PC-3 (cell line): ENCODE data around the gene FGGY. TPM values are rescaled to one million over a fixed set of nuclear protein-coding genes. Genes with fewer than 3 reads are reported as not detected.

Source experiments
- ATAC-seq: fragments of 200-7000 bp; cut with Tn5 transposase; 2 replicates; pipeline ENCODE4 v1.9.1; 2020; ENCODE audit warnings: mild to moderate bottlenecking, moderate library complexity
- BruUV-seq: library from RNA; stranded (reverse); fragments of 400-500 nt; replicated peaks from 2 replicates; lab custom pipeline; 2021; lab: Mats Ljungman, UMichigan
- CTCF ChIA-PET: fragments of 300-600 bp; sonication (Branson Sonifier 250); formaldehyde crosslinking; loops from one replicate; lab custom pipeline; 2022; ENCODE audit warnings: antibody characterized with exemption; lab: Charles Lee
- POLR2A ChIA-PET: fragments of 300-600 bp; sonication (Branson Sonifier 250); formaldehyde crosslinking; loops from one replicate; lab custom pipeline; 2022; ENCODE audit warnings: antibody characterized with exemption; ENCODE audit not compliant: unreplicated experiment; lab: Charles Lee
- DNase-seq: peaks from one replicate; pipeline ENCODE4 v3.0.0-alpha.2; 2015
- H2AFZ ChIP-seq: fragments of 300-600 bp; sonication (generic); 2 replicates; pipeline ENCODE4 v1.6.0; 2016; ENCODE audit warnings: antibody characterized with exemption, low read length
- H3F3A ChIP-seq: fragments of 300-600 bp; sonication (generic); one replicate; pipeline ENCODE4 v1.6.0; 2017; ENCODE audit warnings: antibody characterized with exemption, low read length, control low read depth, mild to moderate bottlenecking; ENCODE audit not compliant: unreplicated experiment
- H3K27ac ChIP-seq: fragments of 300-600 bp; sonication (generic); 2 replicates; pipeline ENCODE4 v1.5.1; 2016; ENCODE audit warnings: mild to moderate bottlenecking, low read length
- H3K27me3 ChIP-seq: fragments of 300-600 bp; sonication (generic); 2 replicates; pipeline ENCODE4 v1.6.1; 2016; ENCODE audit warnings: low read length, mixed read lengths
- H3K36me3 ChIP-seq: fragments of 300-600 bp; sonication (generic); 2 replicates; pipeline ENCODE4 v1.6.1; 2016; ENCODE audit warnings: low read depth, mixed run types, low read length, mixed read lengths
- H3K4me1 ChIP-seq: fragments of 300-600 bp; sonication (generic); 2 replicates; pipeline ENCODE4 v1.5.1; 2016; ENCODE audit warnings: low read length; ENCODE audit not compliant: insufficient read depth
- H3K4me2 ChIP-seq: fragments of 300-600 bp; sonication (generic); 2 replicates; pipeline ENCODE4 v1.6.0; 2016; ENCODE audit warnings: low read length
- H3K4me3 ChIP-seq: fragments of 300-600 bp; sonication (generic); 2 replicates; pipeline ENCODE4 v1.5.1; 2016; ENCODE audit warnings: mild to moderate bottlenecking, low read length, mixed read lengths
- H3K79me2 ChIP-seq: fragments of 300-600 bp; sonication (generic); 2 replicates; pipeline ENCODE4 v1.6.1; 2017; ENCODE audit warnings: low read length, mixed read lengths
- H3K9ac ChIP-seq: fragments of 300-600 bp; sonication (generic); 2 replicates; pipeline ENCODE4 v1.6.0; 2016; ENCODE audit warnings: mild to moderate bottlenecking, low read length
- H3K9me2 ChIP-seq: fragments of 300-600 bp; sonication (generic); replicated peaks from 2 replicates; pipeline ENCODE4 v1.6.1; 2016; ENCODE audit warnings: mixed run types, low read length, mixed read lengths
- H3K9me3 ChIP-seq: fragments of 300-600 bp; sonication (generic); 2 replicates; pipeline ENCODE4 v1.6.1; 2016; ENCODE audit warnings: low read length, mixed read lengths
- H4K20me1 ChIP-seq: fragments of 300-600 bp; sonication (generic); 2 replicates; pipeline ENCODE4 v1.6.1; 2016; ENCODE audit warnings: low read length, mixed read lengths
- CTCF ChIP-seq: fragments of 300-600 bp; sonication (generic); conservative IDR thresholded peaks from 2 replicates; pipeline ENCODE4 v1.5.1; 2017; ENCODE audit warnings: antibody characterized with exemption, low read depth, mild to moderate bottlenecking, low read length
- EZH2 ChIP-seq: fragments of 300-600 bp; sonication (generic); IDR thresholded peaks from one replicate; pipeline ENCODE4 v1.6.1; 2017; ENCODE audit warnings: antibody characterized with exemption, mild to moderate bottlenecking, low read length; ENCODE audit not compliant: unreplicated experiment
- EZH2phosphoT487 ChIP-seq: fragments of 300-600 bp; sonication (generic); IDR thresholded peaks from 2 replicates; pipeline ENCODE4 v1.6.1; 2018; ENCODE audit warnings: mild to moderate bottlenecking, antibody characterized with exemption, low read length, borderline replicate concordance
- intact Hi-C: fragments of 100-400 bp; cut with micrococcal nuclease; formaldehyde crosslinking; loops from 2 replicates; pipeline ENCODE4 v1.9.0; 2023
- total RNA-seq: library from RNA; depleted of rRNA; stranded (reverse); fragments of >200 nt; gene quantifications from 2 replicates; pipeline ENCODE4 v1.2.3, GENCODE V29; 2014

Gene FGGY
- total RNA-seq, 1 experiment from 2014 or later, result 7.4 TPM

GRCh38 chr1:59307591-59307990 lies 10.7 kb downstream of the FGGY start:
- no peak overlapping the region for H3K4me3 ChIP-seq
- no peaks in the 10 kb centered on the region for H3F3A ChIP-seq
- ChIA-PET CTCF (no interaction called here), POLR2A (no interaction called here)
- BruUV-seq, result no TSS peak
- H3K9me2 ChIP-seq, result no peaks in the 10 kb centered on the region
- no peaks in the 10 kb centered on the region for H3K27me3 ChIP-seq
- H3K9me3 ChIP-seq, result no peaks in the 10 kb centered on the region
- H3K9ac ChIP-seq, result no peak overlapping the region
- no peak for TF ChIP-seq CTCF
- TF ChIP-seq EZH2, result no peak
- TF ChIP-seq EZH2phosphoT487, result no peak
- DNase-seq (no peak), ATAC-seq (no peak)
- no peaks in the 10 kb centered on the region for H4K20me1 ChIP-seq
- intact Hi-C loops, result no loop called here
- H3K4me2 ChIP-seq, result no peak overlapping the region
- 0 out of 2 replicates have a peak, but pooled peaks cover 3% of the 10 kb centered on the region for H3K36me3 ChIP-seq
- no peak overlapping the region for H2AFZ ChIP-seq
- H3K4me1 ChIP-seq, result no peaks in the 10 kb centered on the region
- no peaks in the 10 kb centered on the region for H3K79me2 ChIP-seq
- H3K27ac ChIP-seq, result no peak overlapping the region

- no peak overlapping the region for H3K4me3 ChIP-seq
- BruUV-seq, result no TSS peak
- no peaks in the 10 kb centered on the region for H3K9me3 ChIP-seq
- H2AFZ ChIP-seq, result no peak overlapping the region
- no peaks in the 10 kb centered on the region for H4K20me1 ChIP-seq
- no peaks in the 10 kb centered on the region for H3F3A ChIP-seq
- ATAC-seq (no peak), DNase-seq (no peak)
- H3K36me3 ChIP-seq, result 0 out of 2 replicates have a peak, but pooled peaks cover 3% of the 10 kb centered on the region
- H3K4me2 ChIP-seq, result no peak overlapping the region
- TF ChIP-seq EZH2 (no peak), EZH2phosphoT487 (no peak), CTCF (no peak)
- intact Hi-C loops, result no loop called here
- H3K4me1 ChIP-seq, result no peaks in the 10 kb centered on the region
- no peak overlapping the region for H3K9ac ChIP-seq
- ChIA-PET POLR2A (no interaction called here), CTCF (no interaction called here)
- H3K79me2 ChIP-seq, result no peaks in the 10 kb centered on the region
- no peaks in the 10 kb centered on the region for H3K9me2 ChIP-seq
- H3K27ac ChIP-seq, result no peak overlapping the region
- H3K27me3 ChIP-seq, result no peaks in the 10 kb centered on the region
Observed at GRCh38 chr1:59308839-59309238, 11.9 kb downstream of the FGGY start.

- Histone ChIP-seq H3K27ac (no peak overlapping the region), H3K9me2 (no peaks in the 10 kb centered on the region), H3K79me2 (no peaks in the 10 kb centered on the region), H3F3A (no peaks in the 10 kb centered on the region), H3K4me3 (no peak overlapping the region), H3K4me1 (no peaks in the 10 kb centered on the region), H2AFZ (no peak overlapping the region), H3K27me3 (no peaks in the 10 kb centered on the region), H3K36me3 (0 out of 2 replicates have a peak, but pooled peaks cover 3% of the 10 kb centered on the region), H3K9ac (no peak overlapping the region), H4K20me1 (no peaks in the 10 kb centered on the region), H3K9me3 (no peaks in the 10 kb centered on the region), H3K4me2 (no peak overlapping the region)
- intact Hi-C loops, result no loop called here
- ATAC-seq (no peak), DNase-seq (no peak)
- POLR2A ChIA-PET, result no interaction called here
- CTCF ChIA-PET, result no interaction called here
- TF ChIP-seq CTCF, result no peak
- TF ChIP-seq EZH2, result no peak
- TF ChIP-seq EZH2phosphoT487, result no peak
- BruUV-seq, result no TSS peak
Observed at GRCh38 chr1:59309392-59309791, 12.5 kb downstream of the FGGY start.
